CD8-positive, alpha-beta memory T cell (primary cell): ENCODE data around the gene TBC1D25. TPM values are rescaled to one million over a fixed set of nuclear protein-coding genes. Genes with fewer than 3 reads are reported as not detected.

Source experiments
- CTCF ChIA-PET: fragments of 350-600 bp; sonication (Branson Sonifier 250); formaldehyde crosslinking; loops from one replicate; lab custom pipeline; 2021; ENCODE audit warnings: antibody characterized with exemption; lab: Charles Lee
- POLR2A ChIA-PET: fragments of 350-600 bp; sonication (Branson Sonifier 250); formaldehyde crosslinking; loops from one replicate; lab custom pipeline; 2021; ENCODE audit warnings: antibody characterized with exemption; lab: Charles Lee
- DNase-seq, 5 donors: peaks; one replicate each; pipeline versions ENCODE4 v3.0.0 to v3.0.0-alpha.2; 2020 to 2022; ENCODE audit warnings: mixed read lengths in 1 of 5
- H3K27ac ChIP-seq: one replicate; pipeline ENCODE4 v1.7.0; 2013; ENCODE audit warnings: low read depth, mild to moderate bottlenecking, low read length, moderate library complexity
- H3K27me3 ChIP-seq: 2 replicates; pipeline ENCODE4 v1.7.0; 2013; ENCODE audit warnings: low read length, mild to moderate bottlenecking; ENCODE audit not compliant: insufficient read depth, poor library complexity, severe bottlenecking
- H3K36me3 ChIP-seq: 2 replicates; pipeline ENCODE4 v1.7.0; 2013; ENCODE audit warnings: mild to moderate bottlenecking, low read length, moderate library complexity; ENCODE audit not compliant: insufficient read depth
- H3K4me1 ChIP-seq: 2 replicates; pipeline ENCODE4 v1.7.0; 2013; ENCODE audit warnings: mild to moderate bottlenecking, low read length, moderate library complexity; ENCODE audit not compliant: insufficient read depth
- H3K4me3 ChIP-seq: 2 replicates; pipeline ENCODE4 v1.7.0; 2013; ENCODE audit warnings: mild to moderate bottlenecking, low read length
- H3K9me3 ChIP-seq: 2 replicates; pipeline ENCODE4 v1.7.0; 2013; ENCODE audit warnings: mild to moderate bottlenecking, low read length
- H3K27ac Mint-ChIP-seq, 8 donors: one replicate each; pipeline ENCODE4 v1.8.0; 2020 to 2021; ENCODE audit warnings: mixed read lengths in 8 of 8, mild to moderate bottlenecking in 6 of 8, inconsistent platforms in 3 of 8, moderate library complexity in 3 of 8
- H3K27me3 Mint-ChIP-seq, 2 donors: one replicate each; pipeline ENCODE4 v1.8.0; 2020 to 2021; ENCODE audit warnings: mixed read lengths in 2 of 2, mild to moderate bottlenecking in 1 of 2, moderate library complexity in 1 of 2
- H3K36me3 Mint-ChIP-seq, 3 donors: one replicate each; pipeline ENCODE4 v1.8.0; 2020 to 2021; ENCODE audit warnings: mixed read lengths in 3 of 3, inconsistent platforms in 1 of 3, mild to moderate bottlenecking in 1 of 3
- H3K4me1 Mint-ChIP-seq, 3 donors: one replicate each; pipeline ENCODE4 v1.8.0; 2020 to 2021; ENCODE audit warnings: mixed read lengths in 3 of 3, inconsistent platforms in 1 of 3, mild to moderate bottlenecking in 1 of 3
- H3K4me3 Mint-ChIP-seq, 7 donors: one replicate each; pipeline ENCODE4 v1.8.0; 2020 to 2021; ENCODE audit warnings: mixed read lengths in 7 of 7, mild to moderate bottlenecking in 6 of 7, moderate library complexity in 4 of 7, inconsistent platforms in 2 of 7
- H3K9me3 Mint-ChIP-seq, 5 donors: one replicate each; pipeline ENCODE4 v1.8.0; 2020 to 2022; ENCODE audit warnings: mixed read lengths in 5 of 5, mild to moderate bottlenecking in 3 of 5, moderate library complexity in 2 of 5, inconsistent platforms in 1 of 5
- polyA plus RNA-seq: library from polyadenylated mRNA; unstranded; fragments of 300-500 nt; fragmentation: Illumina TruSeq; gene quantifications from one replicate; pipeline ENCODE4 v1.2.3, GENCODE V29; 2021
- total RNA-seq, 2 experiments: library from RNA; stranded (reverse); gene quantifications; one replicate each; pipeline ENCODE4 v1.2.3, GENCODE V29; 2021

Gene TBC1D25
- total and polyA plus RNA-seq, 3 experiments from 2014 or later: 14.0 to 21.5 (median 15.2) TPM

GRCh38 chrX:48597353-48598264, 58.1 kb downstream of the TBC1D25 start, which contains the start of gene WDR13:
TSS of gene WDR13 (plus strand) at chrX:48597492. CDS start at chrX:48597997, 505 bp downstream.
- Mint-ChIP-seq H3K27ac (peak within 1 kb of the TSS; percentile 97 to 100 (median 100)), H3K9me3 (no peaks in the 10 kb centered on the region), H3K4me3 (peak within 1 kb of the TSS; percentile 96 to 99 (median 98)), H3K36me3 (peaks cover 0 to 33% (median 0%) of the 10 kb centered on the region in 3 donors), H3K4me1 (peaks cover 11 to 20% (median 16%) of the 10 kb centered on the region in 3 donors), H3K27me3 (peaks cover 0 to 5% of the 10 kb centered on the region in 2 donors)
- H3K4me1 ChIP-seq: peaks cover 8% of the 10 kb centered on the region
- H3K9me3 ChIP-seq: no peaks in the 10 kb centered on the region
- ChIA-PET CTCF (no interaction called here), POLR2A (interaction anchor here (0.6 to 1.0 kb wide), 6 partner anchors 19 to 86 kb away, joined by 3 to 5 read pairs (median 3); partner anchors contain the start of genes RBM3 and WAS)
- peak; percentile 79 to 95 (median 88) for DNase-seq
- H3K27me3 ChIP-seq: no peaks in the 10 kb centered on the region
- H3K36me3 ChIP-seq: peaks cover 5% of the 10 kb centered on the region
- H3K27ac ChIP-seq: peak within 1 kb of the TSS; percentile 98
- peak within 1 kb of the TSS; percentile 97 for H3K4me3 ChIP-seq

DNA sequence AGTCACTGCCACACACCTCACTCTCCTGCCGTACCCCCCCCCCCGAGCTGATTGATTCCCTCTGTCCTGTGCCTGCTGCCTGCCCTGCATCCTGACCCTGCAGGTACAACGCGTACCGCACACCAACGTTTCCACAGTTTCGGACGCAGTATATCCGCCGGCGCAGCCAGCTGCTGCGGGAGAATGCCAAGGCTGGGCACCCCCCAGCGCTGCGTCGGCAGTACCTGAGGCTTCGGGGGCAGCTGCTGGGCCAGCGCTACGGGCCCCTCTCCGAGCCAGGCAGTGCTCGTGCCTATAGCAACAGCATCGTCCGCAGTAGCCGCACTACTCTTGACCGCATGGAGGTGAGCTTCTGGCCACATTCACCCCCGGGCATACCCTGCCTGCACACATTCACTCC, 59.1 kb downstream of the TBC1D25 start:
- peaks cover 0 to 40% (median 3%) of the 10 kb centered on the region in 3 donors for H3K36me3 Mint-ChIP-seq
- Histone ChIP-seq H3K27me3 (no peaks in the 10 kb centered on the region), H3K4me3 (peak overlapping the region; percentile 97), H3K4me1 (peaks cover 8% of the 10 kb centered on the region), H3K36me3 (peaks cover 5% of the 10 kb centered on the region), H3K9me3 (no peaks in the 10 kb centered on the region), H3K27ac (no peak overlapping the region)
- H3K27ac Mint-ChIP-seq: peak overlapping the region in 4 of 8 donors; percentile 45 to 100 (median 100)
- H3K9me3 Mint-ChIP-seq: no peaks in the 10 kb centered on the region
- DNase-seq: no peak
- peaks cover 11 to 20% (median 16%) of the 10 kb centered on the region in 3 donors for H3K4me1 Mint-ChIP-seq
- H3K4me3 Mint-ChIP-seq: peak overlapping the region in 5 of 7 donors; percentile 96 to 98 (median 96)
- H3K27me3 Mint-ChIP-seq: peaks cover 0 to 5% of the 10 kb centered on the region in 2 donors
- CTCF ChIA-PET: no interaction called here
- POLR2A ChIA-PET: interaction anchor here (0.6 to 1.0 kb wide), 5 partner anchors 20 to 78 kb away, joined by 3 to 5 read pairs (median 3); partner anchors contain the start of gene RBM3

DNA sequence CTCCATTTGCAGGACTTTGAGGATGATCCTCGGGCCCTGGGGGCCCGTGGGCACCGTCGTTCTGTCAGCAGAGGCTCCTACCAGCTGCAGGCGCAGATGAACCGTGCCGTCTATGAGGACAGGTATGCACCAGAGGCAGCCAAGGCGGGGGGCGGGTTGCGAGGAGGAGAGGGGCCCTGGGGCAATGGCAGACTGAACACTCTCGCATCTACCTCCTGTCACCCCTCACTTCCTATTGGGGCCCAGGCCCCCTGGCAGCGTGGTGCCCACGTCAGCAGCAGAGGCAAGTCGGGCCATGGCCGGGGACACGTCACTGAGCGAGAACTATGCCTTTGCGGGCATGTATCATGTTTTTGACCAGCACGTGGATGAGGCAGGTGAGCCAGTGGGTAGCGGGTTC, 59.8 kb downstream of the TBC1D25 start:
- Histone ChIP-seq H3K9me3 (no peaks in the 10 kb centered on the region), H3K36me3 (peaks cover 5% of the 10 kb centered on the region), H3K27me3 (no peaks in the 10 kb centered on the region), H3K4me1 (peaks cover 8% of the 10 kb centered on the region), H3K27ac (no peak overlapping the region), H3K4me3 (no peak overlapping the region)
- ChIA-PET POLR2A (no interaction called here), CTCF (no interaction called here)
- H3K9me3 Mint-ChIP-seq: no peaks in the 10 kb centered on the region
- H3K4me3 Mint-ChIP-seq: peak overlapping the region in 1 of 7 donors; percentile 2
- no peak for DNase-seq
- peaks cover 0 to 5% of the 10 kb centered on the region in 2 donors for H3K27me3 Mint-ChIP-seq
- peaks cover 11 to 20% (median 16%) of the 10 kb centered on the region in 3 donors for H3K4me1 Mint-ChIP-seq
- H3K27ac Mint-ChIP-seq: peak overlapping the region in 2 of 8 donors; percentile 47 to 100
- H3K36me3 Mint-ChIP-seq: peaks cover 0 to 45% (median 4%) of the 10 kb centered on the region in 3 donors

- Histone ChIP-seq H3K4me3 (no peak overlapping the region), H3K27me3 (no peaks in the 10 kb centered on the region), H3K36me3 (peaks cover 5% of the 10 kb centered on the region), H3K4me1 (peaks cover 8% of the 10 kb centered on the region), H3K27ac (no peak overlapping the region), H3K9me3 (no peaks in the 10 kb centered on the region)
- ChIA-PET POLR2A (no interaction called here), CTCF (no interaction called here)
- Mint-ChIP-seq H3K27me3 (peaks cover 0 to 5% of the 10 kb centered on the region in 2 donors), H3K27ac (no peak overlapping the region), H3K4me3 (no peak overlapping the region), H3K9me3 (no peaks in the 10 kb centered on the region), H3K36me3 (peaks cover 0 to 54% (median 6%) of the 10 kb centered on the region in 3 donors), H3K4me1 (peaks cover 11 to 20% (median 16%) of the 10 kb centered on the region in 3 donors)
- DNase-seq: no peak
Measured at GRCh38 chrX:48600226-48600625, 60.7 kb downstream of the TBC1D25 start.

DNA sequence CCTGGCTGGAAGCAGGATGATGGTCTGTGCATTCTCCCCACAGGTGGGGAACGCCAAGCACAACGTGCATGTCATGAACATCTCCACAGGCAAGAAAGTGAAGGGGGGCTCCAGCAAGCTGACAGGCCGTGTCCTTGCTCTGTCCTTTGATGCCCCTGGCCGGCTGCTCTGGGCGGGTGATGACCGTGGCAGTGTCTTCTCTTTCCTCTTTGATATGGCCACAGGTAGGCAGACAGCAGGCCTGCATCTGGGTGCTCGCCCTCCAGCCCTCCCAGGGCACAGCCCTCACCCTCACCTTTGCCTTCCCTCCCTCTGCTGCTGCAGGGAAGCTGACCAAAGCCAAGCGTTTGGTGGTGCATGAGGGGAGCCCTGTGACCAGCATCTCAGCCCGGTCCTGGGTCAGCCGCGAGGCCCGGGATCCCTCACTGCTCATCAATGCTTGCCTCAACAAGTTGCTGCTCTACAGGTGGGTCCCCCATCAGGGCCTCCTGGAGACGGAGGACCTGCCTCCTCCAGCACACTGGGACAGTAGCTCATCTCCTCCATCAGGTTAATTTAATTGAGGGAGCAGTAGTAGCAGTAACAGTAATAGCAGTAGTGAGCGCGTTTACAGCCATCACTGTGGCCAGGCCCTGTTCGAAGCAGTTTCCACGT, 62.4 kb downstream of the TBC1D25 start:
- peaks cover 0 to 56% (median 6%) of the 10 kb centered on the region in 3 donors for H3K36me3 Mint-ChIP-seq
- no peaks in the 10 kb centered on the region for H3K9me3 Mint-ChIP-seq
- DNase-seq: no peak
- Histone ChIP-seq H3K9me3 (no peaks in the 10 kb centered on the region), H3K27me3 (no peaks in the 10 kb centered on the region), H3K36me3 (peaks cover 5% of the 10 kb centered on the region), H3K4me1 (peaks cover 8% of the 10 kb centered on the region), H3K4me3 (no peak overlapping the region), H3K27ac (no peak overlapping the region)
- peaks cover 0 to 5% of the 10 kb centered on the region in 2 donors for H3K27me3 Mint-ChIP-seq
- H3K27ac Mint-ChIP-seq: no peak overlapping the region
- ChIA-PET POLR2A (no interaction called here), CTCF (no interaction called here)
- peaks cover 11 to 20% (median 16%) of the 10 kb centered on the region in 3 donors for H3K4me1 Mint-ChIP-seq
- H3K4me3 Mint-ChIP-seq: no peak overlapping the region

- Mint-ChIP-seq H3K9me3 (no peaks in the 10 kb centered on the region), H3K4me3 (no peak overlapping the region), H3K4me1 (no peaks in the 10 kb centered on the region), H3K27ac (no peak overlapping the region), H3K27me3 (no peaks in the 10 kb centered on the region), H3K36me3 (peaks cover 0 to 41% (median 6%) of the 10 kb centered on the region in 3 donors)
- H3K36me3 ChIP-seq: peaks cover 5% of the 10 kb centered on the region
- no peaks in the 10 kb centered on the region for H3K4me1 ChIP-seq
- DNase-seq: no peak
- H3K27ac ChIP-seq: no peak overlapping the region
- no peaks in the 10 kb centered on the region for H3K27me3 ChIP-seq
- no peak overlapping the region for H3K4me3 ChIP-seq
- ChIA-PET CTCF (no interaction called here), POLR2A (no interaction called here)
- no peaks in the 10 kb centered on the region for H3K9me3 ChIP-seq
Measured at GRCh38 chrX:48604701-48605100, 65.2 kb downstream of the TBC1D25 start.

DNA sequence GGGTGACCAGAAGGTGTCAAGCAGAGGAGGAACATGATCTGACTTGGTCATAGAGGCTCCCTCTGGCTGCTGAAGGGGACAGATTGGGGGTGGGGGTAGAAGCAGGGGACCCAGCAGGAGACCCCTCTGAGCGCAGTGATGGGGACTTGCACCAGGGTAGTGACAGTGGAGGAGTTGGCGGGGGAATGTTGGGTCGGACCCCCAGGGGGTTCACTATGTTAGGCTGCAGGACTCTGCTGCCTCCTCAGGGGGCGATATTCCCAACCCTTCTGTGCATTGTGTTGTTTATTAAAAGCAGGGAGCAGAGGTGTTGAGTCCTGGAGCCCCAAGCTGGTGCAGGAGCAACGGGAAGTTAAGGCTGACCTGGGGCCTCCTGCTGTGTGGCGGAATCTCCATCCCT, 66.6 kb downstream of the TBC1D25 start:
- H3K9me3 Mint-ChIP-seq: no peaks in the 10 kb centered on the region
- CTCF ChIA-PET: no interaction called here

More for the DNA sequence above, 66.6 kb downstream of the TBC1D25 start:
- no peaks in the 10 kb centered on the region for H3K27me3 ChIP-seq
- H3K4me3 ChIP-seq: no peak overlapping the region
- POLR2A ChIA-PET: no interaction called here
- H3K36me3 ChIP-seq: no peaks in the 10 kb centered on the region
- Mint-ChIP-seq H3K27me3 (no peaks in the 10 kb centered on the region), H3K4me1 (no peaks in the 10 kb centered on the region), H3K27ac (peak overlapping the region in 1 of 8 donors; percentile 7), H3K4me3 (no peak overlapping the region), H3K36me3 (peaks cover 0 to 35% (median 6%) of the 10 kb centered on the region in 3 donors)
- no peaks in the 10 kb centered on the region for H3K9me3 ChIP-seq
- H3K27ac ChIP-seq: no peak overlapping the region
- DNase-seq: no peak
- no peaks in the 10 kb centered on the region for H3K4me1 ChIP-seq
